ENCODE results near the gene WDR75.

GRCh38 chr2:189487283-189488007 lies 46.2 kb downstream of the WDR75 start:
- TF ChIP-seq POLR2A (IDR thresholded peaks at IDR 0.05; ENCODE audit: low read depth, low read length) (no peak), POLR2AphosphoS5 (IDR thresholded peaks at IDR 0.05; ENCODE audit: low read depth, low read length) (no peak), TAF1 (IDR thresholded peaks at IDR 0.05; ENCODE audit: low read depth, low read length) (no peak), SPI1 (IDR thresholded peaks at IDR 0.05; ENCODE audit: low read depth, low read length) (no peak)
